ENCODE measurements around the gene SLC6A12. TPM values are rescaled to one million over a fixed set of nuclear protein-coding genes. Genes with fewer than 3 reads are reported as not detected.

The SLC6A12 gene
- total RNA-seq, 6 experiments from 2014 or later = 8.2 to 114 (median 26.5) TPM

DNA sequence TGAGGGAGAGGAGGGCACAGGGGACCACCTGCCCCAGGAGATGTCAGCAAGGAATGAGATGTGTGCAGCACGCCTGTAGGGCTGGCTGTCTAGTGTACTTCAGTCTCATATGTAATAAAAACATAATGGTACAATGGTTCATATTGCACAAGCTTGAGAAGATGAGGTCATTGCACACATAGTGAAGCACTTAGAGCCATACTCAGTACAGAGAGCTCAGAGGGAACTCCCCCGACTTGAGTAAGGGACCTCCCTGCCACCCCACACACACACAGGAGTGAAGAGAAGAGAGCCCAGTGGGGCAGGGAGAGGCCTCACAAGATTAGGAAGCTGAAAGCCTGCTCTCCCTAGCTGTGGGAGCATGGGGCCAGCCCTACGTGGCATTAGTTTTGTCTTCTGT is 61.5 kb downstream of the SLC6A12 start:
- no peaks in the 10 kb centered on the region for H3K4me1 ChIP-seq
- H3K27ac ChIP-seq = no peak overlapping the region
- no peaks in the 10 kb centered on the region for H3K27me3 ChIP-seq
- no peaks in the 10 kb centered on the region for H3K36me3 ChIP-seq
- 20% methylated on average over 2 of the region's 3 CpGs for WGBS (ENCODE audit: insufficient coverage, low coverage, low lambda C conversion rate, missing lambda C conversion rate)
- ATAC-seq = peak in 1 of 4 donors; percentile 19
- H3K9me3 ChIP-seq = no peaks in the 10 kb centered on the region
- TF ChIP-seq POLR2A (IDR thresholded peaks at IDR 0.05) = no peak
- TF ChIP-seq, protein P1, sequence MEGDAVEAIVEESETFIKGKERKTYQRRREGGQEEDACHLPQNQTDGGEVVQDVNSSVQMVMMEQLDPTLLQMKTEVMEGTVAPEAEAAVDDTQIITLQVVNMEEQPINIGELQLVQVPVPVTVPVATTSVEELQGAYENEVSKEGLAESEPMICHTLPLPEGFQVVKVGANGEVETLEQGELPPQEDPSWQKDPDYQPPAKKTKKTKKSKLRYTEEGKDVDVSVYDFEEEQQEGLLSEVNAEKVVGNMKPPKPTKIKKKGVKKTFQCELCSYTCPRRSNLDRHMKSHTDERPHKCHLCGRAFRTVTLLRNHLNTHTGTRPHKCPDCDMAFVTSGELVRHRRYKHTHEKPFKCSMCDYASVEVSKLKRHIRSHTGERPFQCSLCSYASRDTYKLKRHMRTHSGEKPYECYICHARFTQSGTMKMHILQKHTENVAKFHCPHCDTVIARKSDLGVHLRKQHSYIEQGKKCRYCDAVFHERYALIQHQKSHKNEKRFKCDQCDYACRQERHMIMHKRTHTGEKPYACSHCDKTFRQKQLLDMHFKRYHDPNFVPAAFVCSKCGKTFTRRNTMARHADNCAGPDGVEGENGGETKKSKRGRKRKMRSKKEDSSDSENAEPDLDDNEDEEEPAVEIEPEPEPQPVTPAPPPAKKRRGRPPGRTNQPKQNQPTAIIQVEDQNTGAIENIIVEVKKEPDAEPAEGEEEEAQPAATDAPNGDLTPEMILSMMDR (IDR thresholded peaks at IDR 0.05) = no peak
- intact Hi-C loops (cut with DNase I) = no loop called here
- H3K4me3 ChIP-seq = no peak overlapping the region
- DNase-seq = no peak

DNA sequence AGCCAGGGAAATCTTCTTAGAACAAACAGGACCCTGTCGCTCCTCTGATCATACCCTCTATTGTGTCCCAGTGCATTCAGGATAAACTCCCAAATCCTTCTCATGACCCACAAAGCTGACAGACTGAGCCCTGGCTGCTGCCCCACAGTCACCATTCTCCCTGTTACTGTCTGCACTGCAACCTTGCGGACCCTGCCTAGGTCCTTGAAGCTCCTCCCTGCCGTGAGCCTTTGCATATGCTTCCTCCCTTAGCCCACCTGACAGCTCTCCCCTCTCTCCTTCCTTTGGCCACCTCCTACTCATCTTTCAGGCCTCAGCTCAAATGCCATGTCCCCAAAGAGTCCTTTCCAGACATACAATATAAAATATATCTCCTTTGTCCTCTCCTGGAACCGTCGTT is 62.4 kb downstream of the SLC6A12 start:
- WGBS (ENCODE audit: insufficient coverage, low coverage, low lambda C conversion rate, missing lambda C conversion rate) = 86% methylated on average over 5 of the region's 5 CpGs
- TF ChIP-seq POLR2A (IDR thresholded peaks at IDR 0.05) = no peak
- TF ChIP-seq, protein P1 (IDR thresholded peaks at IDR 0.05) = no peak
- Histone ChIP-seq H3K4me3 (no peak overlapping the region), H3K36me3 (no peaks in the 10 kb centered on the region), H3K4me1 (no peaks in the 10 kb centered on the region), H3K27ac (no peak overlapping the region), H3K9me3 (no peaks in the 10 kb centered on the region), H3K27me3 (no peaks in the 10 kb centered on the region)
- no peak for DNase-seq
- no peak for ATAC-seq
- intact Hi-C loops (cut with DNase I) = no loop called here

DNA sequence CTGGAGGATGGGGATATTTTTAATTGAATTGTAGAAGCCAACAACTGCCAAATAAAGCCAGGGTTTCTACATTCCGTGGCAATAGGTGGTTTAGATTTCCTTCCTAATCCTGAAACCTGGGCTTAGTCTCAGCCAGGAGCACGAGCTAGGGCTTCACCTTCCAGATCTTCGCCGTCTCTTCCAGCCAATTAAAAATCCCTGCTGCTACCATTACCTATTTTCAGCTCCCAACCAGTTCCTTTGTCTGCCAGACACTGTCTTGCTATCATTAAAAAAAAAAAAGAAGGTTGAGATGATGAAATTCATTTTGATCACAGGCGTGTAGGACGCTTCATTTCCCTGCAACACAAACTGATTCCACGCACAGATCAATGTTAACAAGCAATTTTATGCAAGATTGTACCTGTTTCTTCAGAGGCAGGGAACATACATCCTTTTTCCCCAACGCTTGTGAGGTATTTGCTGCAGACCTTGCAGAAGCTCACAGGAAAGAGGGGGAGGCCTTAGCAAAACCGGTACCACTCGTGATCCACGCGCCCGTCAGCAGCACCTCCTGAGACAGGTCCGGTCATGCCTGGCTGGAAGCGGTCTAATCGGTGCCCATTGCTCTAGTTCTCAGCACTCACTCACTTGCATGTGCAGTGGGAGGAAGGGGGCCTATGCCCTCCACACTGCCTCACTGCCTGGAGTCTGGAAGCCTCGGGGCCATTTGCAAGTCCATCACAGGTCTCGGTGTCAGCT is 65.1 kb downstream of the SLC6A12 start:
- Histone ChIP-seq H3K27me3 (no peaks in the 10 kb centered on the region), H3K36me3 (no peaks in the 10 kb centered on the region), H3K9me3 (no peaks in the 10 kb centered on the region), H3K4me1 (peaks cover 0 to 15% (median 2%) of the 10 kb centered on the region in 4 donors), H3K4me3 (no peak overlapping the region), H3K27ac (no peak overlapping the region)
- intact Hi-C loops (cut with DNase I) = no loop called here
- no peak for DNase-seq
- WGBS (ENCODE audit: insufficient coverage, low coverage, low lambda C conversion rate, missing lambda C conversion rate) = 79% methylated on average over 11 of the region's 18 CpGs
- TF ChIP-seq, protein P1 (IDR thresholded peaks at IDR 0.05) = no peak
- TF ChIP-seq POLR2A (IDR thresholded peaks at IDR 0.05) = no peak
- ATAC-seq = no peak

DNA sequence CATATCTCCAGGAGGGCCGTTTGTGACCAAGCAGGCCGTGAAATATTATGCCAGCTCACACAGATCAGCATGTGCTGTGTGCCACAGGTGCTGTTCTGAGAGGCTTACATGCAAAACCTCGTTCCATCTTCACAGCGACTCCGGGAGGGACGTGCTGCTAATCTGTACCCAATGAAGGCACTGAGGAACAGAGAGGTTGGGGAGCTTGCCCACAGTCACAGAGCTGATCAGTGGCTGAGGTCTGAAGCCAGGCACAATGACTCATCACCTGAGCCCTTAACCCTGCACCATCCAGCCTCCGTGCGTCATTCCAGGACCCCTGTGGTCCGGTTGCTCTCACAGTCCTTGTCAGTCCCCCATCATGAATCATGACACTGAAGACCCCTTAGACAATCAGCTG is 66.7 kb downstream of the SLC6A12 start:
- TF ChIP-seq, protein P1 (IDR thresholded peaks at IDR 0.05) = no peak
- no peak for TF ChIP-seq POLR2A (IDR thresholded peaks at IDR 0.05)
- DNase-seq = no peak
- no peak for ATAC-seq

More for the DNA sequence above, 66.7 kb downstream of the SLC6A12 start:
- WGBS (ENCODE audit: insufficient coverage, low coverage, low lambda C conversion rate, missing lambda C conversion rate) = 71% methylated on average over 9 of the region's 9 CpGs
- H3K4me1 ChIP-seq = peaks cover 0 to 15% (median 2%) of the 10 kb centered on the region in 4 donors
- intact Hi-C loops (cut with DNase I) = no loop called here
- H3K4me3 ChIP-seq = no peak overlapping the region
- H3K27me3 ChIP-seq = no peaks in the 10 kb centered on the region
- no peak overlapping the region for H3K27ac ChIP-seq
- H3K36me3 ChIP-seq = no peaks in the 10 kb centered on the region
- no peaks in the 10 kb centered on the region for H3K9me3 ChIP-seq
